K562 (cell line): Measurements from ENCODE around the gene PAX5. TPM values are rescaled to one million over a fixed set of nuclear protein-coding genes. Genes with fewer than 3 reads are reported as not detected.

Source experiments
- ATAC-seq: fragments of 200-7000 bp; cut with Tn5 transposase; 3 replicates; pipeline ENCODE4 v1.9.1; 2020; ENCODE audit warnings: moderate library complexity
- BruUV-seq: library from RNA; stranded (reverse); fragments of 400-500 nt; replicated peaks from 2 replicates; lab custom pipeline; 2021; lab: Mats Ljungman, UMichigan
- CTCF ChIA-PET: fragments of 300-600 bp; formaldehyde crosslinking; extraction: SDS; loops from one replicate; lab custom pipeline; 2021; ENCODE audit warnings: low intra/inter-chr PET ratio; lab: Yijun Ruan, JAX
- POLR2A ChIA-PET: fragments of 300-600, 350-650 bp; sonication (Branson Sonifier 250); formaldehyde crosslinking; extraction: SDS; loops from one replicate; lab custom pipeline; 2021; ENCODE audit warnings: antibody characterized with exemption, inconsistent platforms; lab: Yijun Ruan, JAX
- DNase-seq, 4 experiments: peaks; one replicate each; pipeline versions ENCODE4 v3.0.0 to v3.0.0-alpha.2; 2011 to 2018; ENCODE audit warnings: low spot score in 3 of 4, mixed read lengths in 3 of 4; ENCODE audit errors: extremely low read depth in 1 of 4
- FAIRE-seq: peaks from 2 replicates; lab custom pipeline; 2011; peaks lifted over from hg19 to GRCh38; lab: Jason Lieb, UNC
- H2AFZ ChIP-seq: 2 replicates; pipeline ENCODE4 v1.6.0; 2011; ENCODE audit warnings: low read depth, low read length, control low read depth, inconsistent platforms
- H3K27ac ChIP-seq: fragments of 200-600 bp; 3 replicates; pipeline ENCODE4 v1.8.0; 2011; ENCODE audit warnings: low read depth, mild to moderate bottlenecking, control low read depth, inconsistent platforms, low read length, moderate library complexity, mixed read lengths; ENCODE audit errors: extremely low read depth
- H3K27me3 ChIP-seq, 2 experiments: fragments of 300-600 bp in 1 of 2; 2 replicates in 1 of 2; 3 replicates in 1 of 2; pipeline versions ENCODE4 v1.6.0 to v1.8.0; 2011; ENCODE audit warnings: inconsistent platforms in 2 of 2, low read length in 2 of 2, mild to moderate bottlenecking in 1 of 2, mixed read lengths in 1 of 2, moderate library complexity in 1 of 2; ENCODE audit not compliant: control insufficient read depth in 2 of 2, insufficient read depth in 2 of 2
- H3K36me3 ChIP-seq: fragments of 300-600 bp; 3 replicates; pipeline ENCODE4 v1.8.0; 2011; ENCODE audit warnings: mild to moderate bottlenecking, low read length, inconsistent platforms; ENCODE audit not compliant: control insufficient read depth, insufficient read depth
- H3K4me1 ChIP-seq, 2 experiments: fragments of 200-600 bp in 1 of 2; replicated peaks in 1 of 2; 2 replicates in 1 of 2; 3 replicates in 1 of 2; pipeline versions ENCODE4 v1.5.1 to v1.8.0; 2011; ENCODE audit warnings: inconsistent platforms in 2 of 2, low read length in 2 of 2, mild to moderate bottlenecking in 1 of 2, mixed read lengths in 1 of 2, moderate library complexity in 1 of 2; ENCODE audit not compliant: control insufficient read depth in 2 of 2, insufficient read depth in 2 of 2
- H3K4me2 ChIP-seq: 2 replicates; pipeline ENCODE4 v1.6.1; 2011; ENCODE audit warnings: low read length, control low read depth, inconsistent platforms, mixed read lengths; ENCODE audit not compliant: insufficient read depth
- H3K4me3 ChIP-seq: fragments of 200-600 bp; sonication (generic), shearing (Covaris generic); 2 replicates; pipeline ENCODE4 v1.5.1; 2016; ENCODE audit warnings: control low read depth, inconsistent platforms
- H3K79me2 ChIP-seq: fragments of 200-600 bp; 3 replicates; pipeline ENCODE4 v1.8.0; 2011; ENCODE audit warnings: low read length, inconsistent platforms; ENCODE audit not compliant: control insufficient read depth, insufficient read depth
- H3K9ac ChIP-seq, 2 experiments: 2 replicates each; pipeline versions ENCODE4 v1.6.0 to v1.6.1; 2011; ENCODE audit warnings: low read depth in 2 of 2, low read length in 2 of 2, control low read depth in 1 of 2, inconsistent platforms in 1 of 2, mild to moderate bottlenecking in 1 of 2, mixed read lengths in 1 of 2; ENCODE audit not compliant: insufficient read depth in 1 of 2
- H3K9me1 ChIP-seq: one replicate; pipeline ENCODE4 v1.6.0; 2011; ENCODE audit warnings: inconsistent platforms, mild to moderate bottlenecking, low read length, moderate library complexity; ENCODE audit not compliant: control insufficient read depth, insufficient read depth
- H3K9me3 ChIP-seq: replicated peaks from 2 replicates; pipeline ENCODE4 v1.5.1; 2011; ENCODE audit warnings: low read depth, low read length, inconsistent platforms; ENCODE audit not compliant: control insufficient read depth, insufficient read depth
- H4K20me1 ChIP-seq: replicated peaks from 2 replicates; pipeline ENCODE4 v1.6.1; 2011; ENCODE audit warnings: low read length, inconsistent platforms, mixed read lengths; ENCODE audit not compliant: control insufficient read depth, insufficient read depth
- FOS ChIP-seq: IDR thresholded peaks from 3 replicates; pipeline ENCODE4 v1.6.1; 2011; ENCODE audit not compliant: insufficient read length; ENCODE audit errors: extremely low read depth
- MTF1 ChIP-seq: fragments of 250-450 bp; sonication (Bioruptor Pico); IDR thresholded peaks from 2 replicates; pipeline ENCODE4 v1.9.0; 2021; ENCODE audit warnings: moderate library complexity, mild to moderate bottlenecking, inconsistent platforms, borderline replicate concordance
- MYBL2 ChIP-seq, 2 experiments: fragments of 450-650 bp in 1 of 2; sonication (generic) in 1 of 2; formaldehyde crosslinking in 1 of 2; IDR thresholded peaks; 2 replicates each; pipeline versions ENCODE4 v1.6.1 to v1.8.1; 2017 to 2022; ENCODE audit warnings: borderline replicate concordance in 1 of 2, inconsistent platforms in 1 of 2, low read depth in 1 of 2, mild to moderate bottlenecking in 1 of 2, missing genetic modification reagents in 1 of 2, moderate library complexity in 1 of 2
- MYC ChIP-seq, 2 experiments: fragments of 250-450 bp in 1 of 2; sonication (Bioruptor Pico) in 1 of 2; IDR thresholded peaks; 2 replicates each; pipeline versions ENCODE4 v1.5.1 to v1.6.1; 2012 to 2021; ENCODE audit warnings: low read depth in 2 of 2, borderline replicate concordance in 1 of 2, improper control_type of control experiment in 1 of 2, low read length in 1 of 2, mild to moderate bottlenecking in 1 of 2, moderate library complexity in 1 of 2
- NR2F6 ChIP-seq: fragments of 450-650 bp; formaldehyde crosslinking; IDR thresholded peaks from 2 replicates; pipeline ENCODE4 v1.4.0; 2020; ENCODE audit warnings: mild to moderate bottlenecking
- WGBS: fragments of 100-300 bp; shearing (Covaris generic); methylation state at CpG from one replicate; pipeline ENCODE4 v1.1.6; 2016; ENCODE audit warnings: low coverage, mixed read lengths; ENCODE audit not compliant: insufficient coverage; ENCODE audit errors: missing lambda C conversion rate; 5-methylcytosine and 5-hydroxymethylcytosine counted together
- in situ Hi-C: fragments of 300-500 bp; cut with MboI; formaldehyde crosslinking; loops from 4 replicates; pipeline ENCODE4 v1.15.0; 2018; ENCODE audit warnings: inconsistent platforms, mixed read lengths
- intact Hi-C: fragments of 100-400 bp; cut with micrococcal nuclease; formaldehyde crosslinking; loops from 2 replicates; pipeline ENCODE4 v1.14.2; 2022
- polyA plus RNA-seq, 8 experiments: library from polyadenylated mRNA; depleted of rRNA in 4 of 8; stranded (reverse) in 5 of 8; unstranded in 3 of 8; fragments of >200 nt; fragmentation: Nextera tagmentation in 2 of 8; fragmentation: Illumina TruSeq in 1 of 8; extraction: Ambion mirVana in 2 of 8; extraction: Trizol in 1 of 8; gene quantifications; 2 replicates each; pipeline versions ENCODE4 v1.2.1 to v1.2.3, GENCODE V29; 2011 to 2014; ENCODE audit warnings: inconsistent platforms in 1 of 8, missing spikeins in 1 of 8
- total RNA-seq, 7 experiments: library from RNA; depleted of rRNA in 6 of 7; stranded (reverse); fragments of >200 nt in 6 of 7; fragmentation: Illumina TruSeq in 2 of 7; extraction: Trizol in 2 of 7; gene quantifications; 2 replicates each; pipeline versions ENCODE4 v1.2.1 to v1.2.3, GENCODE V29; 2011 to 2021; ENCODE audit warnings: low replicate concordance in 1 of 7
- TF ChIP-seq, protein P1 (sequence below): fragments of 250-450 bp; sonication (Bioruptor Pico); IDR thresholded peaks from 2 replicates; pipeline ENCODE4 v1.4.0; 2020; ENCODE audit warnings: mild to moderate bottlenecking, moderate library complexity

Gene PAX5
- total and polyA plus RNA-seq, 9 of the 15 experiments (the other 6 are each of a cell fraction or from before 2014, with no cell fraction given) = 0.03 to 0.09 TPM; not detected in 7

- TF ChIP-seq, protein P1, sequence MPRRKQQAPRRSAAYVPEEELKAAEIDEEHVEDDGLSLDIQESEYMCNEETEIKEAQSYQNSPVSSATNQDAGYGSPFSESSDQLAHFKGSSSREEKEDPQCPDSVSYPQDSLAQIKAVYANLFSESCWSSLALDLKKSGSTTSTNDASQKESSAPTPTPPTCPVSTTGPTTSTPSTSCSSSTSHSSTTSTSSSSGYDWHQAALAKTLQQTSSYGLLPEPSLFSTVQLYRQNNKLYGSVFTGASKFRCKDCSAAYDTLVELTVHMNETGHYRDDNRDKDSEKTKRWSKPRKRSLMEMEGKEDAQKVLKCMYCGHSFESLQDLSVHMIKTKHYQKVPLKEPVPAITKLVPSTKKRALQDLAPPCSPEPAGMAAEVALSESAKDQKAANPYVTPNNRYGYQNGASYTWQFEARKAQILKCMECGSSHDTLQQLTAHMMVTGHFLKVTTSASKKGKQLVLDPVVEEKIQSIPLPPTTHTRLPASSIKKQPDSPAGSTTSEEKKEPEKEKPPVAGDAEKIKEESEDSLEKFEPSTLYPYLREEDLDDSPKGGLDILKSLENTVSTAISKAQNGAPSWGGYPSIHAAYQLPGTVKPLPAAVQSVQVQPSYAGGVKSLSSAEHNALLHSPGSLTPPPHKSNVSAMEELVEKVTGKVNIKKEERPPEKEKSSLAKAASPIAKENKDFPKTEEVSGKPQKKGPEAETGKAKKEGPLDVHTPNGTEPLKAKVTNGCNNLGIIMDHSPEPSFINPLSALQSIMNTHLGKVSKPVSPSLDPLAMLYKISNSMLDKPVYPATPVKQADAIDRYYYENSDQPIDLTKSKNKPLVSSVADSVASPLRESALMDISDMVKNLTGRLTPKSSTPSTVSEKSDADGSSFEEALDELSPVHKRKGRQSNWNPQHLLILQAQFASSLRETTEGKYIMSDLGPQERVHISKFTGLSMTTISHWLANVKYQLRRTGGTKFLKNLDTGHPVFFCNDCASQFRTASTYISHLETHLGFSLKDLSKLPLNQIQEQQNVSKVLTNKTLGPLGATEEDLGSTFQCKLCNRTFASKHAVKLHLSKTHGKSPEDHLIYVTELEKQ = no peak
- TF ChIP-seq MTF1 = no peak
- no peak for TF ChIP-seq MYBL2 (IDR thresholded peaks at IDR 0.05; ENCODE audit: low read depth)
- no peak for TF ChIP-seq MYBL2 (CRISPR knock-in tag; IDR thresholded peaks at IDR 0.05; ENCODE audit: borderline replicate concordance)
Measured at GRCh38 chr9:36924071-36924470, 110.0 kb downstream of the PAX5 start (continued).

DNA sequence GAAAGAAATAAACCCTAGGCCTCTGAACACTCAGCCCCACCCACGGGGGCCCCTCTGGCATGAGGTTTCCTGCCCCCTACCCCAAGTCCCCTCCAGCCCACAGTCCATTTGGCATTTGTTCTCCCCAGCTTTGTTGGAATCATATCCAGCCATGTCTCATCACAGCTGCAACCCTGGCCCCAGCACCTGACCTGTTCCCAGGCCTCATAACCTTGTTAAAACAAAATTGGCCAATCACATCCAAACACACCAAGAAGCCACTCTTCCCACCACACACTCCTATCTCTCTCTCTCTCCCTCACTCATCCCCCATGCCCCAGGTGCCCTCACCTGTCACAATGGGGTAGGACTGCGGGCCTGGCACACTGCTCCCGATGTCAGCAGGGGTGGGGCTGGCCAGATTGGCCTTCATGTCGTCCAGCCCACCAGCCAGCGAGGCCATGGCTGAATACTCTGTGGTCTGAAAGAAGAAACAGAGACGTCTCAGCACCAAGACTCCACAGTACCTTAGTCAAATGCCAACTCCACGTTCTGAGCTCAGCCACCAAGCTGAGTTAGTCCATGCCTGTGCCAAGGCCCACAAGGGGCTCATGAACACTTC is 110.9 kb downstream of the PAX5 start:
- H3K4me1 ChIP-seq = no peaks in the 10 kb centered on the region
- FAIRE-seq (no peak), ATAC-seq (no peak), DNase-seq (no peak)
- no peaks in the 10 kb centered on the region for H3K9me1 ChIP-seq
- ChIA-PET POLR2A (interaction anchor here (0.6 kb wide), 1 partner anchor 423 kb away, joined by 3 read pairs; no protein-coding TSS in a partner anchor), CTCF (no interaction called here)
- BruUV-seq = no TSS peak
- no peaks in the 10 kb centered on the region for H3K36me3 ChIP-seq
- no peak overlapping the region for H2AFZ ChIP-seq
- H3K79me2 ChIP-seq = no peaks in the 10 kb centered on the region
- H4K20me1 ChIP-seq = no peaks in the 10 kb centered on the region; the same call in 1 of the 2 replicates
- 0% methylated on average over 3 of the region's 7 CpGs for WGBS
- peaks cover 0 to 9% of the 10 kb centered on the region in 2 experiments; a peak in 2 of 5 replicates for H3K27me3 ChIP-seq
- no peak overlapping the region for H3K27ac ChIP-seq
- no peak overlapping the region for H3K9ac ChIP-seq
- no peak overlapping the region for H3K4me3 ChIP-seq
- H3K4me2 ChIP-seq = no peak overlapping the region
- in situ Hi-C loops (no loop called here), intact Hi-C loops (no loop called here)
- H3K9me3 ChIP-seq = no peaks in the 10 kb centered on the region
- no peak for TF ChIP-seq MYC (IDR thresholded peaks at IDR 0.05; ENCODE audit: low read depth, low read length)
- no peak for TF ChIP-seq MYC (CRISPR knock-in tag; IDR thresholded peaks at IDR 0.05; ENCODE audit: borderline replicate concordance, low read depth)
- no peak for TF ChIP-seq NR2F6 (CRISPR knock-in tag)
- TF ChIP-seq FOS = no peak
